ENCODE results near the gene KIAA0408.
"Not testable (repeated sequence)": the region's sequence is repeated elsewhere in the genome, so short reads cannot be mapped to it uniquely, and the experiment has no call there.

The KIAA0408 gene

DNA sequence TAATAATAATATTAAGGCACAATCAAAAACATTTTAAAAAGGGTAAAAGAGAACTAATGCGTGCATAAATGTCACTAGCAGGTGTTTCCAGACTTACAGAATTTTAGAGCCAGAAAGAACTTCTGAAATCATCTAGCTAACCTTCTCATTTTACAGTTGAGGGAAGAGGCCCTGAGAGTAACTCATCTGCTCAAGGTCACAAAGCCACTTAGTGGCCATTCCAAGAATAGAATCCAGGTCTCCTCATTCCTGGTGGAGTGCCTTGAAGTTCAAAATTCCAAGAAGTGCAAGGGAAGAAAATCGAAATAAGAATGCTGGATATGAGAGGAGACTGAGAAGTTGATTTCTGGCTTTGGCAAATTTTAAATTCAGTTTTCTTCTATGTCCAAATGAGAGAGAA is 3.2 kb upstream of the KIAA0408 start:
- DNase-seq = no peak

DNA sequence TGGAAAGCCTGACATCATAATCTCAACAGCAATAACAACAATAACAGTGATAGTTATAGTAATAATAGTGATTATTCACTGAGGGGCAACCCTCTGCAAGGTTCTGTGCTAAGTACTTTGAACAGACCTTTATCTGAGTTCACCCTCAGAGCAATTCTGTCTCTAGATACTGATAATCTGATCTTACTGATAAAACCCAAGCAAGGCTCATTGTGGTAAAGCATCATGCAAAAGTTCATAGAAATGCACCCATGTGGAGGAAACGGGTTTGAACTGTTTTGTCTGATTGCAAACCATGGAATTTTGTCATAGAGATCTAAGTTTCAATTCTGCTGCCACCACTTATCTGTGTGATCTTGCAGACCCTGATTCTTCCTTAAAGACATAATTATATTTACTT is 1.3 kb upstream of the KIAA0408 start:
- DNase-seq = no peak

DNA sequence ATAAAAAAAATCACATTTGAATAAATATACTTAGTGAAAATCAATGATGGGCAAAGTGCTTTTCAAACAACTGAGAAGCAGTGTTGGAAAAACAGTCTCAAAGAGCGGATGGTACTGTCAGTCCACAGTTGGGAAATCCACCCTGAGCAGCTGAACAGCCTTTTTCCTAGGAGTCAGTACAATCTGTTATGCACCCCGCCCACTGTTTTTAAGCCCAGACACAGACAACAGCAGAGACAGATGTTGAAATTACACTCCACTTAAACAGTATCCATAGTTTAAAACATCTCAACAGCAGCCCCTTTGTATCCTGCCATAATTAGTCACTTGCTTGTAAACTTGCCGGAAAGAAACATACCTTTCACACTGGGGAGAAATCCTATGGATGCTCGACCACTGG is 372 bp downstream of the KIAA0408 start:
- no peak for DNase-seq

DNA sequence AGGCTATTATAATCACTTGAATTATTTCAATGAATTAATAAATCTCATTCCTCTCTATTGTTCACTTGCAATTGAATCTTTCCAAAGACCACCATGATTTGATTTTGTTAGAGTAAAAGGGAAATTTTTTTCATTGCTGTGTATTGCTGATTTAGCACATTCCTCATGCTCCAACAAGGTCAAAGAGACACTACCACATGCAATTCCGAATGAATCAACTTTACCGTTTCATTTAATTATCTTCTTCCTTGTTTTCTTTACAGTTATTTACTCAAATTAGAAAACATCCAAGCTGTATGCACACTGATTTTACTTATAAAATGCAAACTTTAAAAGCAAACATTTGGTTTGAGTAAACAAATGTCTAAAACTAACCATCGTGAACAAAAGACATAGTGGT is 967 bp downstream of the KIAA0408 start:
- no peak for DNase-seq

DNA sequence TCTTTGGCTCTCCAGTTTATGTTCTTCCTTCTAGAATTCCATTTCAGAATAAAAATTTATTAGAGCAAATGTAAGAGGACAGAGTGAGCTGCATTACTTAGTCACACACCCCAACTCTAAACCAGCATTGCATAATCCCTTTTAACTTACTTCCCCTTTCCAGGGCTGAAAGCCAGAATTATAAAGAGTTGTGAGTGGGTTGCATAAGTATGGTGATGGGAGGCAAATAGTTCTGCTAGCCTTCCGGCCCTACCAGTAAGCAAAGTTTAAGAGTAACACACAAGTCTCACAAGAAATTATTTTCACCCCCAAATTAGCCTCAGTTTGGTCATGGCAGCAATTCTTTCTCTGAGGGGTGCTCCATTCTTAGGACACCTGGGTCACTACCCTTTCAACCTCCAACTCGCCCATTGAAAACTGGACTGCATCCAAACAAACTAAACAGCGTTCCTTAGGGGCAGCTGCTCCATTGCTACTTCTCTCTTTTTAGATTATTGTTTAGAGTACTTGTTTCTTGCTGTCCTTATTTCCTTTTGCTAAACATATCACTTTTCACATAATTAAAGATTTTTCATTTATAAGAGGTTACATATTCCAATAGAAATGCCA is 1.6 kb downstream of the KIAA0408 start:
- no peak for DNase-seq

DNA sequence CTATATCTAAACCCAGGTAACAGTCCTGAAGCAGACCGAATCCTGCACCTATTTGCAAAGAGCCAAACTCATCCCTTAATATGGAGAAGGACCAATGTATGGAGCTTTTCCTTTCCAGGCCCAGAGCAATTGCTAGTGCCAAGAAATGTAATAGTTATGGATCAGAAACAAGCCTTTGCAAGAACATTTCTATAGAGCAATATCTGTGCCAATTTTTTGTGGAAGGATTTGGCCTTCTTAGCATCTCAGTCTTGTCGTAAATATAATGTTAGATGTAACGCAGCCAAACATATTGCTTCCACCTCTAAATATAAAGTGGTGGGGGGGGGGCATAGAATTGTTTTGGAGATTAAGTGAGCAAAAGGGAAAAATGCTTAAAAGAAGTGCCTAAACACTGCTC is 2.7 kb downstream of the KIAA0408 start:
- no peak for DNase-seq

DNA sequence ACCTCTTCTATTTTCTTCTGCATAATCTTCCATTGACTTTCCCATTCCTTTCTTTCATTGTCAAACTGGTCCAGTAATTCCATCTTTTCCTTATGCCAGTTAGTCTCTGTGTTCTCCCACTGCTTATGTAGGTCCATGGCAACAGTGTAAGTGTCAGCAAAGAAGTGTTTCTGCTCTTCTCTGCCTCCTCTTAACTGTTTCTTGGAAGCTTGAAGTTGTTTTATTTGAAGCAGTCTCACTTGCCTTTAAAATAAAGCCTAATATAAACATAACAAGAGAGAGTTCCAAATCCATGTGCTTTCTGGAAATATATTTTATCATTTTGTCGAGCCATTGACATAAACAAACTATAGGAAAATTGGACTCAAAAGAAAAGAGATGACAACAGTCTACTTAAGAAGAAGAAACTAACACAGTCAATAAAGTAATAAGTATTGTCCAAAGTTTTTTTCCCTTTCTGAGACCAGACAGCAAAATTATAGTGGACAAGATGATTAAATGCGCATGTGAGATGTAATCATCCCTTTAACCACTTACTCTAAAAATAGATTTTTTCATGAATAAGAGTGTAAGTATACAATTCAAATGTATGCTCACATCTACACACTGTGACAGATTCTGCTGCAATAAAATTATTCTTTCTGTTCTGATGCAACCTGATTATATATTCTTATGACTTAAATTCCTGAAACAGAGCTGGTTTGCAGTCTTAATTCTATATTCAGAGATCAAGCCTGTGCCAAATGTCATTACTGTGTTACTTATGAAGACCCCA is 5.2 kb downstream of the KIAA0408 start:
- no peak for DNase-seq

DNA sequence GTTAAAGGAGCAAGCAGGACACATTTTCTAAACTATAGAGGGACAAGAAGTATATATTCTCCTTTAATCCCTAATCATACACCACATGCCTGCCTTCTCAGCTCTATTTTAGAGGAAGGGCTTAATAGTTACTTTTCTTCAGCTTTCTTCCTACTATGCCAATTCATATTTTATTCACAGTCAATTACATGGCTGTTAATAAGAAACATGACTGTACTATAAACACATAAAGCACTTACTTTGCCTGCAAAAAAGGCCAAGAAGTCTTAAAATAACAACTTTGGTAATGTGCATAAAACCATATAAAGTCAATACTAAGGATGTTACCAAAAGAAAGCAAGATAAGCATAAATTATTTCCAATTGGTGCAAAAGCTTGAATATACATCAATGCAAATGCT is 6.4 kb downstream of the KIAA0408 start:
- DNase-seq = no peak

DNA sequence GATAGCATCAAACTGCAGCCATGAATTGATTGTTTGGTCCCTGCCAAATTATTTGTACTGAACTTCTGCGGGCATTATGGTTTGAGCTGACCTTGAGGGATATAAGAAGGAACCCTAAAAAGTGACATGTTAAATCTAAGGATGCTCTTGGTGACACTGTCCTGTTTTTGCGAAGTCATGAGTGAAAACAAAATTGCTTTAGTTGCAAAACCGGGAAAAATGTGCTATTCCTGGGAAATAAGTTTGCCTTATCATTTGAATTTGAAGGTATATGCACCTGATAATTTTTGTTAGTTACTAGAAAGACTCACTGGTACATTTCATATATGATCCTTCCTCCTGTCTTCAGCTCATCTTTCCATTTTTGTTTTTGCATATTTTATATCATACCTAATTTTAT is 7.8 kb downstream of the KIAA0408 start:
- DNase-seq = no peak

DNA sequence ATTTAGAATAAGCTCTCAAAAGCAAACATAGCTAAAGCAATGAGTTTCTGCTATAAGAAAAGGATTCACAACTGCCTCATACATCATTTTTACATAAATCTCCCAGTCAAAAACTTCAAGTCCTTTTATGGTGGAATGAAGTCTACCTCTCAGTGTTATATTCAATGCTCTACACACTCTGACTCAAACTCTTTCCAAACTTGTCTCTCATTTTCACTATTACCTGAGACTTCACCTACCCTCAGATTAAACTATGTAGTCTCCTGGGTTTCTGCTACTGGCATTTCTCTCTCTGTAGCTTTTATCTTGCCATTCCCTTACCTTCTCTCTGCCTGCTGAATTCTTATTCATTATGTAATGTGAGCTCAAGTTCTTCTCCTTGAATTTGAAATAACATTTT is 11.4 kb downstream of the KIAA0408 start:
- DNase-seq = no peak

DNA sequence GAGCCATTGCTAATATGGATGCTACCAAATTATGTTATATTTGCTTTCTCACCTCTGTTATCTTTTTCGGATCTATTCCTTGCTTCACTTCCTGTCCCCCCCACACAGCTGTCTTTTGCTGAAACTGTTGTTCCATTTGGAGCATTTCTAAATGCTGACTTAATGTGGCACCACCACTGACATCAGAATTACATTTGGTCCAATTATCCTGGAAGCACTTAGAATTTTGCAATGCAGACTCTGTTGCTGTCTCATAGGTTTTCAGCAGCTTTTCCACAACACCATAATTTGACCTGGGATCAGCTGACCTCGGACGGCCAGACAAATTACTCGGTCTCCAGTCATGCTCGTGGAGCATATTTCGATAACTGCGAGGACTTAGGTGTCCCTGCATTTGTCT is 12.8 kb downstream of the KIAA0408 start:
- DNase-seq = no peak

DNA sequence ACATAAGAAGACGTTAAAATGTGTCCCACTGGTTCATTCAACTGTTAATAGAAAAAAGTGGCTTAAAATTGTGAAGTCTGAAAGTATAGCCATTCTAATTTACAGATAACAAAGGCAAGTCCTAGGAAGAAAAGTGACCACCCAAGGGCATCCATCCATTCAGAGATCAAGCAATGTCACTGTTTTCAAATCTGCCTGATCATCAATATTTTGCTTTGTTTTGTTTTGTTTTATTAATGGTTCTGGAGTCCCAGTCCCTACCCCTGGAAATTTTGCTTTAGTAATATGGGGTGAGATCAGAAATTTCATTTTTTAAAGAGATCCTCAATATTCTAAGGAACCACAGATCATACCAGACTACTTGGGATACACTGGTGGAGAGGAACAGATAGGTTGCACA is 17.3 kb downstream of the KIAA0408 start:
- DNase-seq = no peak

DNA sequence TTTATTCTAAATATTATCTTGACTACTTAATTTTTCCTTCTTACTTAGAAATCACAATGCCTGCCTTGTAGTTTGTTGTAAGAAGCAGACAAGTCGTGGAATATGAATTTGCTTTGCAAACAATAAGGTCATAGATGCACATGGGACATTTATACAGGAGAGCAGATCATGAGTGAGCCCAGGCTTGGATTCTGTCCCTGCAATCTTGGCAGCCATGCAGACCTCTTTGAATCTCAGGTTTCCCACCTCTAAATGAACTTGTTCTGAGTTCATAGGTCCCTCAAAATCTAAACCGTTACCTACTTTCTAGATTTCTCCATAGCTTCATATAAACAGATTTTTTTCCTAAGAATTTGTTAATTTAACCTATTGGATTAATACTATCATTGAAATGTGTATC is 19.5 kb downstream of the KIAA0408 start:
- no peak for DNase-seq

DNA sequence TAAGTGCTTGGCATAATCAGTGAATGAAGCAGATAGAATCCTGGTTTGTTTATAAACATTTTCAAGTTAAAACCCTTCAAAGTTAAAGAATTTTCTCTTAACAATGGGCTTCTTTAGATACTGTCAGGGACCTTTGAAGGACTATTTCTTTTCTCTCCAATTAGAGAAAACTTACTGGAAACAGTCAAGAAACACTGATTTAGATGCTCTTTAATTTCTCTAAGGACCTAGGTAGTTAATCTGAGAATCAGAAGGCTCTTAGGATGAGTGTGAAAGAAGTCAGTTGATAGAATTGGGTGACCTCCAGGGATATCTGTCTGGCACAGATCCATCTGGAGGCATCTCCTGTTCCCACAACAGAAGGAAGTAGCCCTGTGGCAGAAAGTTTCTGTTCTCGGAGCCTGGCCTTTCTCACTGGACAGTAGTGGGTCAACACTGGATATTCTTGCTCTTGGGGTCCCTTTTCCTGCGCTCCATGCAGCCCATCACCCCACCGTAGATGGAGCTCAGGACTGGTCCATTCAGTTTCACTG is 22.5 kb downstream of the KIAA0408 start:
- no peak for DNase-seq

DNA sequence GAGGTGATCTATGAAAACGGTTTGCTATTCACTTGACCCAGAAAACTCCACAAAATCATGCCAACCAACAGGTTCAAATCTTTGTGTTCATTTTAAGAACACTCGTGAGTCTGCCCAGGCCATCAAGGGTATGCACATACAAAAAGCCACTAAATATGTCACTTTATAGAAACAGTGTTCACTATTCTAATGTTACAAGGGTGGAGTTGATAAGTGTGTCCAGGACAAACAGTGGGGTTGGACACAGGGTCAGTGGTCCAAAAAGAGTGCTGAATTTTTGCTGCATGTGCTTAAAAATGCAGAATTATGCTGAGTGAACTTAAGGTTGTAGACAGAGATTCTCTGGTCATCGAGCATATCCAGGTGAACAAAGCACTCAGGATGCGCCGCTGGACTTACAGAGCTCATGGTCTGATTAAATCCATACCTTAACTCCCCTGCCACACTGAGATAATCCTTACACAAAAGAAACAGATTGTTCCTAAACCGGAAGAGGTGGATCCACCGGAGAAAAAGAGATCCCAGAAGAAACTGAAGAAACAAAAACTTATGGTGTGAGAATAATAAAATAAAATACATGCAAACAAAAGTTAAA is 23.5 kb downstream of the KIAA0408 start:
- no peak for DNase-seq

DNA sequence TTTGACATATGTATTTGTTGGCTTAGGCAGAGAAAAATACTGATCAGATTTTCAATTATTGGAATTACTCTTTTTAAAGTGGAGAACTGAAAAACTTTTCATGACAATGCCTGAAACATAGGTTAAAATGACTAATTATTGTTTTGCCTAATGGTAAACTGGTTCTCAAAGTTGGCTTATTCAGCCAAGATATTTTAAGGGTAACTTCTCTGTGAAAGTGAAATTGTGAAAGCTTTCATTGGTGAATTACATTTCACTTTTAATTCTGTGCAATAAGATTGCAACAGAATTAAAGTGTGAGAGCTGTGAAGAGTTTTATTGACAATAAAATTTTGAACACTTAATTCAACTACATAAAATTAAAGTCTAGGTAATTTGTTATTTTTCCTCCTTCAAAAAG is 24.5 kb downstream of the KIAA0408 start:
- no peak for DNase-seq

DNA sequence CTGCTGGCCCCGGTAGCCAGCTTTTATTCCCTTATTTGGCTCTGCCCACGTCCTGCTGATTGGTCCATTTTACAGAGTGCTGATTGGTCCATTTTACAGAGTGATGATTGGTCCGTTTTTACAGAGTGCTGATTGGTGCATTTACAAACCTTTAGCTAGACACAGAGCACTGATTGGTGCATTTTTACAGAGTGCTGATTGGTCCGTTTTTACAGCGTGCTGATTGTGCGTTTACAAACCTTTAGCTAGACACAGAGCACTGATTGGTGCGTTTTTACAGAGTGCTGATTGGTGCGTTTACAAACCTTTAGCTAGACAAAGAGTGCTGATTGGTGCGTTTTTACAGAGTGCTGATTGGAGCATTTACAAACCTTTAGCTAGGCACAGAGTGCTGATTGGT is 30.6 kb downstream of the KIAA0408 start:
- not testable (repeated sequence) for DNase-seq

DNA sequence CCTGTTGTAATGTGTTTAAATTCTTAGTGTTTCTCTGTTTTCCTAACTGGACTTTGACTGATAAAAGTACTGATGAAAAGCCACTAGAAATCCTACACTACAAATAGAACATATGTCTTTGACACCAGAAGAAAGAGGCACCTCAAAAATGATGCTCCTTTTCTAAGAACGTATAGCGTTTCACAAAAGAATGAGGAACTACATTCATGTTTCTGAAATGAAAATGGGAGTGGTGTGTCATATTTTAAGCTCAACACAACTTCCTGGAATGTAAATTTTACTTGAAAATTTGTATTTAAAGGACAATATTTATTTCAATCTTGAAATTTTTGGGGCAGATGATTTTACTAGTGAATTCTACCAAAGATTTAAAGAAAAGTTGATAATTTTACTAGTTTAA is 35.3 kb downstream of the KIAA0408 start:
- no peak for DNase-seq

DNA sequence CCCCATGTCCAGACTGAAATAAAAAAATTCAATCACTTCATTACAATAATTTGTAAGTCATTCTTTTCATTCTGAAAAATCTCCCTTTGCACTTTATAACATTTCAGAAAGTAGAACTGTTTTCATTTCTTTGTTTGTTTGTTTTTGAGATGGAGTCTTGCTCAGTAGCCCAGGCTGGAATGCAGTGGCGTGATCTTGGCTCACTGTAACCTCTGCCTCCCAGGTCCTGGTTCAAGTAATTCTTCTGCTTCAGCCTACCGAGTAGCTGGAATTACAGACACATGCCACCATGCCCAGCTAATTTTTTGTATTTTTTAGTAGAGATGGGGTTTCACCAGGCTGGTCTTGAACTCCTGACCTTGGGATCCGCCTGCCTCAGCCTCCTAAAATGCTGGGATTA is 38.0 kb downstream of the KIAA0408 start:
- not testable (repeated sequence) for DNase-seq

DNA sequence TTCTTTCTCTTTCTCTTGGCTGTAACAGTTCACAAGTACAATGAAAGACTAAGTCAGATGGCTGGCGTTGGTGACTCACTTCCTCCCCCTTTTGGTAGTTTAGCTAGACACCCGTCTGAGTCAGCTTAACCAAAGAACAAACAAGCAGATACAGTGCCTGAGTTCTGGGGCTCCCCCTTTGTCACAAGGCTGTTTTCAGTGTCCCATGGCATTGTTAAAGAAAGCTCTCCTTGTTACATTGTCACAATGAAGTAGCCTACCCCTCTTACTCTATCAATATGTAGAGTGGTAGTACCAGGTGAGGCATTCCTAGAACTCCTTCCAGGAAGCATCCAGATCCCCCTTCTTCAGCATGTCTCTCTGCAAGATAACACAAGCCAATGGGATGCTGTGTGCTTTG is 38.6 kb downstream of the KIAA0408 start:
- peak; percentile 72 to 77 for DNase-seq

DNA sequence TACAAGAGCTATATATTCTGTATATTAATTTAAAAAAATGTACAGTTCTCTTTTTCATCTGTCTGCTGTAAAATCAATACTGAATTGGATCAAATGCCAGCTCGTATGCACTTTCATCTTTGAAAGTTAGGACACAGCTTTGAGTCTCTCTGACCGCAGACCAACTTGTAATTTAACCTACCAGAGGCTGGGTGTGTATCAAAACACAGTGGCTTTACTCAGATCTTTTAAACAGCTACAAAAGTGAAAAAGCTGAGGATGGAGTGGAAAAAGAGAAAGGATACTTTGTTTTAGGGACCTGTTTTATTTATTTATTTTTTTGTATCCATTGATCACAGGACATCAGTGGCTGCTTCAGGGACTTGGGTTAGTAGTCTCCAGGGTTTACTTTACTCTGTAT is 44.1 kb downstream of the KIAA0408 start:
- no peak for DNase-seq

DNA sequence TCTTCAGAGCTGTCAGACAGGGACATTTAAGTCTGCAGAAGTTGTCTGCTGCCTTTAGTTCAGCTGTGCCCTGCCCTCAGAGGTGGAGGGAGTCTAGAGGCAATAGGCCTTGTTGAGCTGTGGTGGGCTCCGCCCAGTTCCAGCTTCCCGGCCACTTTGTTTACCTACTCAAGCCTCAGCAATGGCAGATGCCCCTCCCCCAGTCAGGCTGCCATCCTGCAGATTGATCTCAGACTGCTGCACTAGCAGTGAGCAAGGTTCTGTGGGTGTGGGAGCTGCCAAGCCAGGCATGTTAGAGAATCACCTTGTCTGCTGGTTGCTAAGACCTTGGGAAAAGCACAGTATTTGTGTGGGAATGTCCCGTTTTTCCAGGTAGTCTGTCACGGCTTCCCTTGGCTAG is 46.1 kb downstream of the KIAA0408 start:
- not testable (repeated sequence) for DNase-seq

DNA sequence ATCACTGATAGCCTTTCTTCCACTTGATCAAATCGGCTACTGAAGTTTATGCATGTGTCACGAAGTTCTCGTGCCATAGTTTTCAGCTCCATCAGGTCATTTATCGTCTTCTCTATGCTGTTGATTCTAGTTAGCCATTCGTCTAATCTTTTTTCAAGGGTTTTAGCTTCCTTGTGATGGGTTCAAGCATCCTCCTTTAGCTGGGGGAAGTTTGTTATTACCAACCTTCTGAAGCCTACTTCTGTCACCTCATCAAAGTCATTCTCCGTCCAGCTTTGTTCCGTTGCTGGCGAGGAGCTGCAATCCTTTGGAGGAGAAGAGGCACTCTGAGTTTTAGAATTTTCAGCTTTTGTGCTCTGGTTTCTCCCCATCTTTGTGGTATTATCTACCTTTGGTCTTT is 47.2 kb downstream of the KIAA0408 start:
- not testable (repeated sequence) for DNase-seq
